ENCODE data around the gene LPCAT1. TPM values are rescaled to one million over a fixed set of nuclear protein-coding genes. Genes with fewer than 3 reads are reported as not detected.

LPCAT1 gene
- total and polyA plus RNA-seq, 2 experiments from 2014 or later, result 78.0 to 255 TPM

DNA sequence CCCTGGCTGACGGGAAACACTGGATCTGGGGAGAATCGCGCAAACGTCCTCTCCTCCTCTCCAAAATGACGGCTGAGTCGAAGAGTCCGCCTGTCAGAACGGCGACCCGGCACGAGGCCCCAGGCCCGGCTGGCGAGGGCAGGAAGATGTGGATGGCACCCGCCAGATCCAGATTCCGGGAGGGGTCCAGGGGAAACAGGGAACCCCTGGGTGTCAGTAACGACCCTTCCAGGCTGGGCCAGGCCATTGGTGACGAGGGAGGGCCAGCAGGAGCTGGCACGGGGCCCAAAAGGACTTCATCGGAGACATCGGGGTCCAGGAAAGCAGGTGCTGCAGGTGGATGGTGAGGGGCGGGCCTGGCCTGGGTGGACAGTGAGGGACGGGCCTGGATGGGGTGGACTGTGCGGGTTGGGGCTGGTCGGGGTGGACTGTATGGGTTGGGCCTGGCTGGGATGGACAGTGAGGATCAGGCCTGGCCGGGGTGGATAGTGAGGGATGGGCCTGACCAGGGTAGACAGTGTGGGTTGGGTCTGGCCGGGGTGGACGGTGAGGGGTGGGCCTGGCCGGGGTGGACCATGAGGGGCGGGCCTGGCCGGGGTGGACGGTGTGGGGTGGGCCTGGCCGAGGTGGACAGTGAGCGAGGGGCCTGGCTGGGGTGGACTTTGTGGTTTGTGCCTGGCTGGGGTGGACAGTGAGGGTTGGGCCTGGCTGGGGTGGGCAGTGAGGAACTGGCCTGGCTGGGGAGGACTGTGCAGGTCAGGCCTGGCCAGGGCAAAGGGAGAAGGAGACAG lies 92.5 kb downstream of the LPCAT1 start:
- TF ChIP-seq, protein P1, sequence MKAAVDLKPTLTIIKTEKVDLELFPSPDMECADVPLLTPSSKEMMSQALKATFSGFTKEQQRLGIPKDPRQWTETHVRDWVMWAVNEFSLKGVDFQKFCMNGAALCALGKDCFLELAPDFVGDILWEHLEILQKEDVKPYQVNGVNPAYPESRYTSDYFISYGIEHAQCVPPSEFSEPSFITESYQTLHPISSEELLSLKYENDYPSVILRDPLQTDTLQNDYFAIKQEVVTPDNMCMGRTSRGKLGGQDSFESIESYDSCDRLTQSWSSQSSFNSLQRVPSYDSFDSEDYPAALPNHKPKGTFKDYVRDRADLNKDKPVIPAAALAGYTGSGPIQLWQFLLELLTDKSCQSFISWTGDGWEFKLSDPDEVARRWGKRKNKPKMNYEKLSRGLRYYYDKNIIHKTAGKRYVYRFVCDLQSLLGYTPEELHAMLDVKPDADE (IDR thresholded peaks at IDR 0.05), result no peak
- TF ChIP-seq, protein P2, sequence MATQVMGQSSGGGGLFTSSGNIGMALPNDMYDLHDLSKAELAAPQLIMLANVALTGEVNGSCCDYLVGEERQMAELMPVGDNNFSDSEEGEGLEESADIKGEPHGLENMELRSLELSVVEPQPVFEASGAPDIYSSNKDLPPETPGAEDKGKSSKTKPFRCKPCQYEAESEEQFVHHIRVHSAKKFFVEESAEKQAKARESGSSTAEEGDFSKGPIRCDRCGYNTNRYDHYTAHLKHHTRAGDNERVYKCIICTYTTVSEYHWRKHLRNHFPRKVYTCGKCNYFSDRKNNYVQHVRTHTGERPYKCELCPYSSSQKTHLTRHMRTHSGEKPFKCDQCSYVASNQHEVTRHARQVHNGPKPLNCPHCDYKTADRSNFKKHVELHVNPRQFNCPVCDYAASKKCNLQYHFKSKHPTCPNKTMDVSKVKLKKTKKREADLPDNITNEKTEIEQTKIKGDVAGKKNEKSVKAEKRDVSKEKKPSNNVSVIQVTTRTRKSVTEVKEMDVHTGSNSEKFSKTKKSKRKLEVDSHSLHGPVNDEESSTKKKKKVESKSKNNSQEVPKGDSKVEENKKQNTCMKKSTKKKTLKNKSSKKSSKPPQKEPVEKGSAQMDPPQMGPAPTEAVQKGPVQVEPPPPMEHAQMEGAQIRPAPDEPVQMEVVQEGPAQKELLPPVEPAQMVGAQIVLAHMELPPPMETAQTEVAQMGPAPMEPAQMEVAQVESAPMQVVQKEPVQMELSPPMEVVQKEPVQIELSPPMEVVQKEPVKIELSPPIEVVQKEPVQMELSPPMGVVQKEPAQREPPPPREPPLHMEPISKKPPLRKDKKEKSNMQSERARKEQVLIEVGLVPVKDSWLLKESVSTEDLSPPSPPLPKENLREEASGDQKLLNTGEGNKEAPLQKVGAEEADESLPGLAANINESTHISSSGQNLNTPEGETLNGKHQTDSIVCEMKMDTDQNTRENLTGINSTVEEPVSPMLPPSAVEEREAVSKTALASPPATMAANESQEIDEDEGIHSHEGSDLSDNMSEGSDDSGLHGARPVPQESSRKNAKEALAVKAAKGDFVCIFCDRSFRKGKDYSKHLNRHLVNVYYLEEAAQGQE (IDR thresholded peaks at IDR 0.05; ENCODE audit: unreplicated experiment), result no peak
- TF ChIP-seq EZH2phosphoT487 (IDR thresholded peaks at IDR 0.05; ENCODE audit: unreplicated experiment) (no peak), ZNF114 (CRISPR knock-in tag; IDR thresholded peaks at IDR 0.05) (no peak), STAT1 (IDR thresholded peaks at IDR 0.05; ENCODE audit: unreplicated experiment) (no peak), ZNF331 (CRISPR knock-in tag; IDR thresholded peaks at IDR 0.05; ENCODE audit: low read depth) (no peak)
- TF ChIP-seq, protein P3, sequence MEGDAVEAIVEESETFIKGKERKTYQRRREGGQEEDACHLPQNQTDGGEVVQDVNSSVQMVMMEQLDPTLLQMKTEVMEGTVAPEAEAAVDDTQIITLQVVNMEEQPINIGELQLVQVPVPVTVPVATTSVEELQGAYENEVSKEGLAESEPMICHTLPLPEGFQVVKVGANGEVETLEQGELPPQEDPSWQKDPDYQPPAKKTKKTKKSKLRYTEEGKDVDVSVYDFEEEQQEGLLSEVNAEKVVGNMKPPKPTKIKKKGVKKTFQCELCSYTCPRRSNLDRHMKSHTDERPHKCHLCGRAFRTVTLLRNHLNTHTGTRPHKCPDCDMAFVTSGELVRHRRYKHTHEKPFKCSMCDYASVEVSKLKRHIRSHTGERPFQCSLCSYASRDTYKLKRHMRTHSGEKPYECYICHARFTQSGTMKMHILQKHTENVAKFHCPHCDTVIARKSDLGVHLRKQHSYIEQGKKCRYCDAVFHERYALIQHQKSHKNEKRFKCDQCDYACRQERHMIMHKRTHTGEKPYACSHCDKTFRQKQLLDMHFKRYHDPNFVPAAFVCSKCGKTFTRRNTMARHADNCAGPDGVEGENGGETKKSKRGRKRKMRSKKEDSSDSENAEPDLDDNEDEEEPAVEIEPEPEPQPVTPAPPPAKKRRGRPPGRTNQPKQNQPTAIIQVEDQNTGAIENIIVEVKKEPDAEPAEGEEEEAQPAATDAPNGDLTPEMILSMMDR (conservative IDR thresholded peaks at IDR 0.05; ENCODE audit: low read depth in 2 of 2), result no peak
- TF ChIP-seq, protein P4, sequence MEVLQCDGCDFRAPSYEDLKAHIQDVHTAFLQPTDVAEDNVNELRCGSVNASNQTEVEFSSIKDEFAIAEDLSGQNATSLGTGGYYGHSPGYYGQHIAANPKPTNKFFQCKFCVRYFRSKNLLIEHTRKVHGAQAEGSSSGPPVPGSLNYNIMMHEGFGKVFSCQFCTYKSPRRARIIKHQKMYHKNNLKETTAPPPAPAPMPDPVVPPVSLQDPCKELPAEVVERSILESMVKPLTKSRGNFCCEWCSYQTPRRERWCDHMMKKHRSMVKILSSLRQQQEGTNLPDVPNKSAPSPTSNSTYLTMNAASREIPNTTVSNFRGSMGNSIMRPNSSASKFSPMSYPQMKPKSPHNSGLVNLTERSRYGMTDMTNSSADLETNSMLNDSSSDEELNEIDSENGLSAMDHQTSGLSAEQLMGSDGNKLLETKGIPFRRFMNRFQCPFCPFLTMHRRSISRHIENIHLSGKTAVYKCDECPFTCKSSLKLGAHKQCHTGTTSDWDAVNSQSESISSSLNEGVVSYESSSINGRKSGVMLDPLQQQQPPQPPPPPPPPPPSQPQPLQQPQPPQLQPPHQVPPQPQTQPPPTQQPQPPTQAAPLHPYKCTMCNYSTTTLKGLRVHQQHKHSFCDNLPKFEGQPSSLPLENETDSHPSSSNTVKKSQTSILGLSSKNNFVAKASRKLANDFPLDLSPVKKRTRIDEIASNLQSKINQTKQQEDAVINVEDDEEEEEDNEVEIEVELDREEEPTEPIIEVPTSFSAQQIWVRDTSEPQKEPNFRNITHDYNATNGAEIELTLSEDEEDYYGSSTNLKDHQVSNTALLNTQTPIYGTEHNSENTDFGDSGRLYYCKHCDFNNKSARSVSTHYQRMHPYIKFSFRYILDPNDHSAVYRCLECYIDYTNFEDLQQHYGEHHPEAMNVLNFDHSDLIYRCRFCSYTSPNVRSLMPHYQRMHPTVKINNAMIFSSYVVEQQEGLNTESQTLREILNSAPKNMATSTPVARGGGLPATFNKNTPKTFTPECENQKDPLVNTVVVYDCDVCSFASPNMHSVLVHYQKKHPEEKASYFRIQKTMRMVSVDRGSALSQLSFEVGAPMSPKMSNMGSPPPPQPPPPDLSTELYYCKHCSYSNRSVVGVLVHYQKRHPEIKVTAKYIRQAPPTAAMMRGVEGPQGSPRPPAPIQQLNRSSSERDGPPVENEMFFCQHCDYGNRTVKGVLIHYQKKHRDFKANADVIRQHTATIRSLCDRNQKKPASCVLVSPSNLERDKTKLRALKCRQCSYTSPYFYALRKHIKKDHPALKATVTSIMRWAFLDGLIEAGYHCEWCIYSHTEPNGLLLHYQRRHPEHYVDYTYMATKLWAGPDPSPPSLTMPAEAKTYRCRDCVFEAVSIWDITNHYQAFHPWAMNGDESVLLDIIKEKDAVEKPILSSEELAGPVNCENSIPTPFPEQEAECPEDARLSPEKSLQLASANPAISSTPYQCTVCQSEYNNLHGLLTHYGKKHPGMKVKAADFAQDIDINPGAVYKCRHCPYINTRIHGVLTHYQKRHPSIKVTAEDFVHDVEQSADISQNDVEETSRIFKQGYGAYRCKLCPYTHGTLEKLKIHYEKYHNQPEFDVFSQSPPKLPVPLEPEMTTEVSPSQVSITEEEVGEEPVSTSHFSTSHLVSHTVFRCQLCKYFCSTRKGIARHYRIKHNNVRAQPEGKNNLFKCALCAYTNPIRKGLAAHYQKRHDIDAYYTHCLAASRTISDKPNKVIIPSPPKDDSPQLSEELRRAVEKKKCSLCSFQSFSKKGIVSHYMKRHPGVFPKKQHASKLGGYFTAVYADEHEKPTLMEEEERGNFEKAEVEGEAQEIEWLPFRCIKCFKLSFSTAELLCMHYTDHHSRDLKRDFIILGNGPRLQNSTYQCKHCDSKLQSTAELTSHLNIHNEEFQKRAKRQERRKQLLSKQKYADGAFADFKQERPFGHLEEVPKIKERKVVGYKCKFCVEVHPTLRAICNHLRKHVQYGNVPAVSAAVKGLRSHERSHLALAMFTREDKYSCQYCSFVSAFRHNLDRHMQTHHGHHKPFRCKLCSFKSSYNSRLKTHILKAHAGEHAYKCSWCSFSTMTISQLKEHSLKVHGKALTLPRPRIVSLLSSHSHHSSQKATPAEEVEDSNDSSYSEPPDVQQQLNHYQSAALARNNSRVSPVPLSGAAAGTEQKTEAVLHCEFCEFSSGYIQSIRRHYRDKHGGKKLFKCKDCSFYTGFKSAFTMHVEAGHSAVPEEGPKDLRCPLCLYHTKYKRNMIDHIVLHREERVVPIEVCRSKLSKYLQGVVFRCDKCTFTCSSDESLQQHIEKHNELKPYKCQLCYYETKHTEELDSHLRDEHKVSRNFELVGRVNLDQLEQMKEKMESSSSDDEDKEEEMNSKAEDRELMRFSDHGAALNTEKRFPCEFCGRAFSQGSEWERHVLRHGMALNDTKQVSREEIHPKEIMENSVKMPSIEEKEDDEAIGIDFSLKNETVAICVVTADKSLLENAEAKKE (CRISPR knock-in tag; IDR thresholded peaks at IDR 0.05), result no peak
- DNase-seq (ENCODE audit: low spot score), result no peak
- Histone ChIP-seq H3K4me3 (no peak overlapping the region), H2AFZ (no peak overlapping the region), H3K79me2 (replicated peaks; ENCODE audit: insufficient read depth) (no peaks in the 10 kb centered on the region), H3K4me2 (no peak overlapping the region), H3K36me3 (ENCODE audit: insufficient read depth) (no peaks in the 10 kb centered on the region), H3K4me1 (ENCODE audit: insufficient read depth) (no peaks in the 10 kb centered on the region), H3F3A (replicated peaks; ENCODE audit: low read depth) (no peaks in the 10 kb centered on the region), H3K9me2 (ENCODE audit: insufficient read depth) (no peaks in the 10 kb centered on the region), H3K27ac (ENCODE audit: low read depth) (no peak overlapping the region), H4K20me1 (replicated peaks; ENCODE audit: insufficient read depth) (no peaks in the 10 kb centered on the region), H3K27me3 (ENCODE audit: insufficient read depth) (no peaks in the 10 kb centered on the region)
- H3K9me3 Mint-ChIP-seq, result peaks cover 65% of the 10 kb centered on the region
- H3K27ac Mint-ChIP-seq, result no peak overlapping the region
- no peak for ATAC-seq
- peaks cover 9% of the 10 kb centered on the region for H3K27me3 Mint-ChIP-seq (ENCODE audit: insufficient read depth, low read depth, poor library complexity)
- H3K36me3 Mint-ChIP-seq (ENCODE audit: low read depth), result peaks cover 17% of the 10 kb centered on the region
- no peak overlapping the region for H3K4me3 Mint-ChIP-seq
- no peaks in the 10 kb centered on the region for H3K4me1 Mint-ChIP-seq

All from GM23338 (cell line).